ENCODE results near the gene GULP1.

The GULP1 gene

GRCh38 chr2:188515918-188516317 lies 224.2 kb downstream of the GULP1 start:
- Histone ChIP-seq H3K27me3 (ENCODE audit: control insufficient read depth, insufficient read depth, low read length) (no peaks in the 10 kb centered on the region), H3K9me3 (ENCODE audit: control insufficient read depth, low read length) (no peaks in the 10 kb centered on the region), H3K4me3 (ENCODE audit: low read length) (no peak overlapping the region), H3K36me3 (ENCODE audit: control insufficient read depth, insufficient read depth, low read length) (no peaks in the 10 kb centered on the region), H3K4me1 (ENCODE audit: control insufficient read depth, insufficient read depth, low read length) (no peaks in the 10 kb centered on the region), H3K9ac (ENCODE audit: low read length) (no peak overlapping the region)

- Histone ChIP-seq H3K4me1 (ENCODE audit: control insufficient read depth, insufficient read depth, low read length) (no peaks in the 10 kb centered on the region), H3K9me3 (ENCODE audit: control insufficient read depth, low read length) (no peaks in the 10 kb centered on the region), H3K27me3 (ENCODE audit: control insufficient read depth, insufficient read depth, low read length) (no peaks in the 10 kb centered on the region), H3K9ac (ENCODE audit: low read length) (no peak overlapping the region), H3K4me3 (ENCODE audit: low read length) (no peak overlapping the region), H3K36me3 (ENCODE audit: control insufficient read depth, insufficient read depth, low read length) (no peaks in the 10 kb centered on the region)
Measured at GRCh38 chr2:188517549-188518215, 226.0 kb downstream of the GULP1 start.

GRCh38 chr2:188518381-188518780 lies 226.7 kb downstream of the GULP1 start:
- H3K4me1 ChIP-seq (ENCODE audit: control insufficient read depth, insufficient read depth, low read length): no peaks in the 10 kb centered on the region
- H3K9ac ChIP-seq (ENCODE audit: low read length): no peak overlapping the region
- no peaks in the 10 kb centered on the region for H3K9me3 ChIP-seq (ENCODE audit: control insufficient read depth, low read length)
- no peaks in the 10 kb centered on the region for H3K27me3 ChIP-seq (ENCODE audit: control insufficient read depth, insufficient read depth, low read length)
- no peak overlapping the region for H3K4me3 ChIP-seq (ENCODE audit: low read length)
- no peaks in the 10 kb centered on the region for H3K36me3 ChIP-seq (ENCODE audit: control insufficient read depth, insufficient read depth, low read length)

GRCh38 chr2:188519136-188519535 lies 227.5 kb downstream of the GULP1 start:
- Histone ChIP-seq H3K9me3 (ENCODE audit: control insufficient read depth, low read length) (no peaks in the 10 kb centered on the region), H3K36me3 (ENCODE audit: control insufficient read depth, insufficient read depth, low read length) (no peaks in the 10 kb centered on the region), H3K27me3 (ENCODE audit: control insufficient read depth, insufficient read depth, low read length) (no peaks in the 10 kb centered on the region), H3K9ac (ENCODE audit: low read length) (no peak overlapping the region), H3K4me3 (ENCODE audit: low read length) (no peak overlapping the region), H3K4me1 (ENCODE audit: control insufficient read depth, insufficient read depth, low read length) (no peaks in the 10 kb centered on the region)

GRCh38 chr2:188522517-188522916 lies 230.8 kb downstream of the GULP1 start:
- H3K4me3 ChIP-seq (ENCODE audit: low read length): no peak overlapping the region
- no peaks in the 10 kb centered on the region for H3K36me3 ChIP-seq (ENCODE audit: control insufficient read depth, insufficient read depth, low read length)
- no peaks in the 10 kb centered on the region for H3K9me3 ChIP-seq (ENCODE audit: control insufficient read depth, low read length)
- H3K27me3 ChIP-seq (ENCODE audit: control insufficient read depth, insufficient read depth, low read length): no peaks in the 10 kb centered on the region
- H3K4me1 ChIP-seq (ENCODE audit: control insufficient read depth, insufficient read depth, low read length): no peaks in the 10 kb centered on the region
- no peak overlapping the region for H3K9ac ChIP-seq (ENCODE audit: low read length)

- no peaks in the 10 kb centered on the region for H3K27me3 ChIP-seq (ENCODE audit: control insufficient read depth, insufficient read depth, low read length)
- H3K9ac ChIP-seq (ENCODE audit: low read length): no peak overlapping the region
- H3K36me3 ChIP-seq (ENCODE audit: control insufficient read depth, insufficient read depth, low read length): no peaks in the 10 kb centered on the region
- no peaks in the 10 kb centered on the region for H3K4me1 ChIP-seq (ENCODE audit: control insufficient read depth, insufficient read depth, low read length)
- H3K9me3 ChIP-seq (ENCODE audit: control insufficient read depth, low read length): no peaks in the 10 kb centered on the region
- no peak overlapping the region for H3K4me3 ChIP-seq (ENCODE audit: low read length)
Measured at GRCh38 chr2:188523919-188524318, 232.2 kb downstream of the GULP1 start.

- Histone ChIP-seq H3K36me3 (ENCODE audit: control insufficient read depth, insufficient read depth, low read length) (no peaks in the 10 kb centered on the region), H3K9ac (ENCODE audit: low read length) (no peak overlapping the region), H3K27me3 (ENCODE audit: control insufficient read depth, insufficient read depth, low read length) (no peaks in the 10 kb centered on the region), H3K4me3 (ENCODE audit: low read length) (no peak overlapping the region), H3K4me1 (ENCODE audit: control insufficient read depth, insufficient read depth, low read length) (no peaks in the 10 kb centered on the region), H3K9me3 (ENCODE audit: control insufficient read depth, low read length) (no peaks in the 10 kb centered on the region)
Measured at GRCh38 chr2:188524519-188525113, 232.9 kb downstream of the GULP1 start.

- Histone ChIP-seq H3K27me3 (ENCODE audit: control insufficient read depth, insufficient read depth, low read length) (no peaks in the 10 kb centered on the region), H3K9me3 (ENCODE audit: control insufficient read depth, low read length) (no peaks in the 10 kb centered on the region), H3K36me3 (ENCODE audit: control insufficient read depth, insufficient read depth, low read length) (no peaks in the 10 kb centered on the region), H3K4me3 (ENCODE audit: low read length) (no peak overlapping the region), H3K4me1 (ENCODE audit: control insufficient read depth, insufficient read depth, low read length) (no peaks in the 10 kb centered on the region), H3K9ac (ENCODE audit: low read length) (peak overlapping the region; percentile 16)
Measured at GRCh38 chr2:188526701-188527100, 235.0 kb downstream of the GULP1 start.

GRCh38 chr2:188527141-188527540 lies 235.5 kb downstream of the GULP1 start:
- Histone ChIP-seq H3K4me3 (ENCODE audit: low read length) (no peak overlapping the region), H3K4me1 (ENCODE audit: control insufficient read depth, insufficient read depth, low read length) (no peaks in the 10 kb centered on the region), H3K9ac (ENCODE audit: low read length) (peak overlapping the region; percentile 16), H3K27me3 (ENCODE audit: control insufficient read depth, insufficient read depth, low read length) (no peaks in the 10 kb centered on the region), H3K9me3 (ENCODE audit: control insufficient read depth, low read length) (no peaks in the 10 kb centered on the region), H3K36me3 (ENCODE audit: control insufficient read depth, insufficient read depth, low read length) (no peaks in the 10 kb centered on the region)

- H3K9me3 ChIP-seq (ENCODE audit: control insufficient read depth, low read length): no peaks in the 10 kb centered on the region
- no peaks in the 10 kb centered on the region for H3K36me3 ChIP-seq (ENCODE audit: control insufficient read depth, insufficient read depth, low read length)
- H3K9ac ChIP-seq (ENCODE audit: low read length): no peak overlapping the region
- H3K4me3 ChIP-seq (ENCODE audit: low read length): no peak overlapping the region
- no peaks in the 10 kb centered on the region for H3K4me1 ChIP-seq (ENCODE audit: control insufficient read depth, insufficient read depth, low read length)
- H3K27me3 ChIP-seq (ENCODE audit: control insufficient read depth, insufficient read depth, low read length): no peaks in the 10 kb centered on the region
Measured at GRCh38 chr2:188527581-188527993, 235.9 kb downstream of the GULP1 start.

GRCh38 chr2:188529710-188530109 lies 238.0 kb downstream of the GULP1 start:
- Histone ChIP-seq H3K27me3 (ENCODE audit: control insufficient read depth, insufficient read depth, low read length) (no peaks in the 10 kb centered on the region), H3K4me3 (ENCODE audit: low read length) (no peak overlapping the region), H3K9me3 (ENCODE audit: control insufficient read depth, low read length) (no peaks in the 10 kb centered on the region), H3K36me3 (ENCODE audit: control insufficient read depth, insufficient read depth, low read length) (no peaks in the 10 kb centered on the region), H3K4me1 (ENCODE audit: control insufficient read depth, insufficient read depth, low read length) (no peaks in the 10 kb centered on the region), H3K9ac (ENCODE audit: low read length) (no peak overlapping the region)

- Histone ChIP-seq H3K9me3 (ENCODE audit: control insufficient read depth, low read length) (no peaks in the 10 kb centered on the region), H3K27me3 (ENCODE audit: control insufficient read depth, insufficient read depth, low read length) (no peaks in the 10 kb centered on the region), H3K9ac (ENCODE audit: low read length) (no peak overlapping the region), H3K4me1 (ENCODE audit: control insufficient read depth, insufficient read depth, low read length) (no peaks in the 10 kb centered on the region), H3K36me3 (ENCODE audit: control insufficient read depth, insufficient read depth, low read length) (no peaks in the 10 kb centered on the region), H3K4me3 (ENCODE audit: low read length) (no peak overlapping the region)
Measured at GRCh38 chr2:188534875-188535274, 243.2 kb downstream of the GULP1 start.

All from mucosa of stomach (tissue), 1 donor.